NCI-H2029 treated with DMSO at 0.1 percent for 48 hours (cell line): ENCODE measurements around the gene TRPC1.

Experiments used
- DNase-seq: peaks from one replicate; lab custom pipeline; 2025; lab: John Stamatoyannopoulos, UW

The TRPC1 gene

GRCh38 chr3:142839831-142840230, 116.0 kb downstream of the TRPC1 start:
- DNase-seq: no peak

DNA sequence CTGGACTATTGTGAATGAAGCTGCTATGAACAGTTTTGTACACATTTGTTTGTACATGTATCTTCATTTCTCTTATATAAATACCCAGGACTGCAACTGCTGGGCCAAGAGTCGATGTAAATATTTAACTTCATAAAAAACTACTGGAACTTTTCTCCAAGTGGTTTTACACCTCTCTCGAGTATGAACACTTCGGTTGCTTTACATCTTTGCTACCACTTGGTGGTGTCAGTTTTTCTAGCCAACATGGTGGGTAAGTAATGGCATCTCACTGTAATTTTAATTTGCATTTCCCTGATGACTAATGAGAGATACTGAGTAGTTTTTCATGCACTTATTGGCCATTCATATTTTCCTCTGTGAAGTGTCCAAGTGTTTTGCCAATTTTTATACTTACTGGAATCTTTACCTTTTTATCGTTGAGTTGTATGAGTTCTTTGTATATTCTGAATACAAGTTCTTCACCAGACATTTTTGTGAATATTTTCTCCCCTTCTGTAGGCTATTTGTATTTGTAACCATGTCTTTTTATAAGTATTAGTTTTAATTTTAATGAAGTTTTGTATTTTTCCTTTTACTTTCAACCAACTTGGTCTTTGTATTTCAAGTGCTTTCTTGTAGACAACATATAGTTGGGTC, 120.6 kb downstream of the TRPC1 start:
- DNase-seq: no peak

DNA sequence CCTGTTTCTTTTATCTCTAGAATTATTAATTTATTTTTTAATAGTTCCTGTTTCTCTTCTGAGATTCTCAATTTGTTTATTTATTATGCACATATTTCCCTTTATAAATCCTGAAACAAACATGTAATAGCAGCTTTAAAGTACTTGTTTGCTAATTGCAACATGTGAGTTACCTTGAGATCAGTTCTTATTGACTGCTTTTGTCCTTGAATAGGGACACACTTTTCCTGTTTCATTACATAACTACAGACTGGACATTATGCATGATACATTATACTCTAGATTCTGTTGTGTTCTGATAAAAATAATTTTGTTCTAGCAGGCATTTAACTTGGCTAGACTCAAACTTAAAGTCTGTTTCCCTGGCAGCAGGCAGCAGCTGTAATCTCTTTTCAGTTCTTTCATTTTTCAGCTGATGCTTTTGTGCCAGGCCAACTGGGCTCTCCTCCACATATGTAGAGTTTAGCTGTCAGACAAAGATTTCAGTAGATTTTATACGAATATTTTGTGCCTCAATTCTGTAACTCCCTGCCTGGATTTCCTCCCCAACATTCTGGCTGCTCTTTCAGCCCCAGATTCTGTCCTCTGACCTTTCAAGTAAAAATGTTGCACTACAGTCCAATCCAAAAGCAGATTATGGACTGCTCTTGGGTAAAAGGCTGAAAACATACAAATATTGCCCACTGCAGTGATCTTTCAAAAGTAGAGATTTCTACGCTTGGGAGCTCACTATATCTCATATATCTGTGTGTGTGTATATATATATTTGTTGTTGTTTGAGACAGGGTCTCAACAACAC, 123.1 kb downstream of the TRPC1 start:
- no peak for DNase-seq

- no peak for DNase-seq
These were observed 125.3 kb downstream of the TRPC1 start for GRCh38 chr3:142849148-142849547.

DNA sequence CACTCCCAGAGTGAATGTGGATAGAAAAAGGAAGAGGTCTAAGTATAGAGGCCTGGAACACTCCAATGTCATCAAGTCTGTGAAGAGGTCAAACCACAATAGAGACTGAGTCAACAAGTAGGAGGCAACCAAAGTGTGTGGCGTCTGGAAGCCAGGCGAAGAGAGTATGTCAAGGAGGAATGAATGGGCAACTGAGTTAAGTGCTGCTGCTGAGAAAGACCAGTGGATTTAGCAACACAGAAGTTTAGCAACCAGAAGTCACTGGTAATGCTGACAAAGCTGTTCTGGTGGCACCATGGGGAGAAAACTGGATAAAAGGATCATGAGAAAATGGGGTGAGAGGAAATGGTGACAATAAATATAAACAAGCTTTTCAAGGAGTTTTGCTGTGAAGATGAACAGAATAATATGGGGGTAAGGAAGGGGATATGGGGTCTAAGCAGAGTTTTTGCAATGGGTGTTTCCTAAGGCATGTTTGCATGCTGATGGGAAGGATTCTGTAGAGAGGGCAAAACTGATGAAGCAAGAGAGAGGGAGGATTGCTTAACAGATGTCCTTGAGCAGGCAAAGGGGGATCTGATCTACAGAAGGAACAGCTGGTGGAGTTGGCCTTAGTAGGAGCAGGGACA, 126.7 kb downstream of the TRPC1 start:
- no peak for DNase-seq

DNA sequence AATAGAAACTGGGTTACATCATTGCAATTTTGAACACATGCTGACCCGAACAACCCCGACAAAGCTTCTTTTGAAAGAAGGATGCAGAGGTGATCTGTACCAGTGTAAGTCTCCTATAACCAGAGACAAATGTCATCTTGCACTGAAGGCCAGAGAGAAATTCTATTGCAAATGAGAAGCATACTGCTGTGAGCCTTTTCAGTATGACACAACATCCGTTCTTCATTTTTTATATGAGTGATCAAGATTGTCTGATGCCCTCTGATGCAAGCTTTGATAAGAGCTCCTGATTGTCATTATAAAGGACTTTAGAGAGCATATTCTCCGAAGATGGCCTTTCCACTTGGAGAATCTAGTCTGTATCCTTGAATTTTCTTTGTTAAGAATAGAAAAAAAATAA, 128.2 kb downstream of the TRPC1 start:
- no peak for DNase-seq

- DNase-seq: no peak
These were observed 129.7 kb downstream of the TRPC1 start for GRCh38 chr3:142853270-142854168.

DNA sequence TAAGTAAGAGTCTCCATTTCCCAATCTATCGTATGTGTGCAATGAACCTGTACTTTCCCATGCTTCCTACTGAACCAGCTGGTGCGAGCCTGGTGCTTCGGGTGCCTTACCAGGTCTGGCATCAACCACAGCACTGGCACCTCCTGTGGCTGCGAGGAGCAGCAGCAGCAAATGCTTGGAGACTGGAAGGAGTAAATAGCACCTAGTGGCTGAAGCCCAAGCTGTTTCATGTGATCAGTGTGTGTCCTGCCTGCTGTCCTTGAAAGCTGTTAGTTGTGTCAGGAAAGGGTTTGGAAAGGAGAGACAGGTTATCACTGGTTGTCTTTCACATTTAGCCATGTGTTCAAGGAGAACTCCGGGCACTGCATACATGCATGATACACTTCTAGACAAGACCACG, 133.2 kb downstream of the TRPC1 start:
- no peak for DNase-seq
